Astrocyte of the hippocampus (primary cell): ENCODE measurements around the gene SUSD3.
A peak's percentile ranks its signal among the peaks of the same experiment; 100 is the strongest.

Experiments
- DNase-seq: peaks from one replicate; pipeline ENCODE4 v3.0.0; 2011; ENCODE audit warnings: low read depth, low spot score

SUSD3 gene

GRCh38 chr9:93122721-93123221 is 64.3 kb downstream of the SUSD3 start:
- DNase-seq = no peak

- DNase-seq = no peak
Measured at GRCh38 chr9:93123561-93124283, 65.2 kb downstream of the SUSD3 start.

GRCh38 chr9:93124793-93125192 is 66.3 kb downstream of the SUSD3 start:
- DNase-seq = no peak

- no peak for DNase-seq
Measured at GRCh38 chr9:93125331-93125894, 66.9 kb downstream of the SUSD3 start.

GRCh38 chr9:93126151-93126781 is 67.8 kb downstream of the SUSD3 start:
- DNase-seq = no peak

GRCh38 chr9:93126825-93127368 is 68.4 kb downstream of the SUSD3 start:
- DNase-seq = peak; percentile 37

GRCh38 chr9:93127395-93127911 is 69.0 kb downstream of the SUSD3 start:
- DNase-seq = peak; percentile 77

GRCh38 chr9:93128011-93128714 is 69.7 kb downstream of the SUSD3 start:
- DNase-seq = no peak

- DNase-seq = no peak
Measured at GRCh38 chr9:93128715-93129224, 70.3 kb downstream of the SUSD3 start.

- DNase-seq = no peak
Measured at GRCh38 chr9:93129286-93129685, 70.8 kb downstream of the SUSD3 start.

- no peak for DNase-seq
Measured at GRCh38 chr9:93129691-93130500, 71.4 kb downstream of the SUSD3 start.

- no peak for DNase-seq
Measured at GRCh38 chr9:93130861-93131481, 72.5 kb downstream of the SUSD3 start.

- DNase-seq = no peak
Measured at GRCh38 chr9:93131599-93132286, 73.2 kb downstream of the SUSD3 start.

- DNase-seq = peak; percentile 81
Measured at GRCh38 chr9:93132287-93132927, 73.9 kb downstream of the SUSD3 start.

GRCh38 chr9:93132946-93133680 is 74.6 kb downstream of the SUSD3 start:
- peak; percentile 80 for DNase-seq

- peak; percentile 94 for DNase-seq
Measured at GRCh38 chr9:93133681-93134014, 75.1 kb downstream of the SUSD3 start.

GRCh38 chr9:93134015-93134739 is 75.7 kb downstream of the SUSD3 start, which contains the start of gene NINJ1:
TSS of gene NINJ1 (minus strand) at chr9:93134251. CDS start at chr9:93134217, 34 bp downstream.
- peak; percentile 92 for DNase-seq
